GM19452 (cell line): ENCODE data around the gene ENKD1.

Experiments
- ATAC-seq: cut with Tn5 transposase; IDR thresholded peaks from one replicate; pipeline ENCODE4 v1.9.1; 2021; ENCODE audit not compliant: unreplicated experiment

Gene ENKD1

DNA sequence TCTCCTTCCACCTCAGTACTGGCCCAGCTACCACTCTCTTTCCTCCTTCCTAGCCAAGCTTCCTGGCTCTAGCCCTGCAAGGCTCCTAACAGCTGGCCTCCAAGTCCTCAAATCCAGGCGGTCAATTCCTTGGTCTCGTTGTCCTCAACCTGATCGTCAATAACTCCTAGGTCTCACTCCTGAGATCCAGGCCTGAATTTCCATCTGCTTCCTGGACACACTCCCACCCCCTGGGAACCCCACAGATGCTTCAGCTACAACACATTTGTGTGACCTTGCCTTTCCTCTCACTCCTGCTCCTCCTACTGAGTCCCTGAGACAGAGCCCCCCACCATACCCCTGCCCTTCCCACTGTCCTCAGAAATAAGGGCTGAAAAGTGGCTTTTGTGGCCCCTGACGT lies 2.3 kb downstream of the ENKD1 start:
- no peak for ATAC-seq

DNA sequence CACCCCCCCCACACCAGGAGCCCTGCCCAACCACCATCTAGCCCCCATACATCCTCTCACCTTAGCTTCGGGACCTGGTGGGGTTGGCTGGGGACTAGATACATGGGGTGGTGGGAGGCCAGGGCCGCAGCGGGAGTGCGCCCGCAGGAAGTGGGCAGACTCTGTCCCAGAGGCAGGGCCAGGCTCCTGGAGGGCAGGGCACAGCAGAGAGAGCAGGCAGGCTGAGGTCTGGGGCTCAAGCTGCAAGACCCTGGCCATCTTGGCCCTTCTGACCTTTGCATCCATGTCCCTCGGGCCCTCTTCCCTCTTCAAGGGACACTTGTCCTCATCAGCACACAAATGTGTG lies 2.7 kb downstream of the ENKD1 start:
- no peak for ATAC-seq

DNA sequence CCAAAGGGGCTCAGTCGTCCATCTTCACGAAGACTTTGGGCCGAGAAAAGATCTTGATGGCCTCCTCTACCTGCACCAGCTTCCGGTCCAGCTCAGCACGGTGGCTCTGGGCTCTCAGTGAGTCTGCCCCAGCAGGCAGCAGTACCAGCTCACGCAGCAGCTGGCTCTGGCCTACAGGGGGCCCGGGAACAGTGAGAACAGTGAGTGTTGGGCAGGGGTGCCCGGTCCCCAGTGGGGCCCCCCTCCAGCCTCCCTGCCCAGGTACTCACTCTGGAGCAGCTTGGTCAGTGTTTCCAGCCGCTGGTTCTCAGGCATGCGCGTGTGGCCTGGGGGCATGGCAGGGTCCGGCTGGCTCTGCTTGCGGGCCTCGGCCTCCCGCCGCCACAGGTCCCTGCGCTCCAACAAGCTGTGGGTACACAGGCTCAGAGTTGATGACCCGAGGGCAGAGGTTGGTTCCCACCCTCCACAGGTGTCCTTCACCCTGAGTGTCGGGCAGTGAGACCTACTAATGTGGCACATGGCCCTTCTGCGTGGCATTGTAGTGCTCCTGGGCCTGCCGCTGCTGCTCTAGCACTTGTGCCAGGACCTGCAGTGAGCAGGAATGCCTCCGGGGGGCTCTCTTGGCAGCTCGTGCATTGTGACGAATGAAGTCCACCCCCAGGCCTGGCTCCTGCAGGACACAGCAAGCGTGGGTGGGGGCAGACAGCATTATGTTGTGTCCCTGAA lies 3.2 kb downstream of the ENKD1 start:
- ATAC-seq = no peak

DNA sequence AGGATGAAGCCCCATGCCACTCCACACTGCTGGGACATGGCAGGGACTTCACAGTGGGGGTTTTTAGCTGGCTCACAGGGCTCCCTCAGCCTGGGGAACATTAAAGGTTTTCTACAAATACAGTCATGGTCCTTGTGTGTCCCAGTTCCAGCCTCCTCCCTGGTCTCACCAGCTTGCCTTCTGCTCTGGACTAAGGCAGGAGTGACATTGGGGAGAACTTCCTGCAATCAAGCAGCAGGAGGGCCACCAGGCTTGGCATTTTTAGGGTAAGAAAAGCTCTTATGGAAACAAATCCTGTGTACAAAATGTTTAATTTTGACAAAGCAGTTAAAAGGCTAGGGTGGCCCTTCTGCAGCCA lies 3.9 kb downstream of the ENKD1 start:
- no peak for ATAC-seq

DNA sequence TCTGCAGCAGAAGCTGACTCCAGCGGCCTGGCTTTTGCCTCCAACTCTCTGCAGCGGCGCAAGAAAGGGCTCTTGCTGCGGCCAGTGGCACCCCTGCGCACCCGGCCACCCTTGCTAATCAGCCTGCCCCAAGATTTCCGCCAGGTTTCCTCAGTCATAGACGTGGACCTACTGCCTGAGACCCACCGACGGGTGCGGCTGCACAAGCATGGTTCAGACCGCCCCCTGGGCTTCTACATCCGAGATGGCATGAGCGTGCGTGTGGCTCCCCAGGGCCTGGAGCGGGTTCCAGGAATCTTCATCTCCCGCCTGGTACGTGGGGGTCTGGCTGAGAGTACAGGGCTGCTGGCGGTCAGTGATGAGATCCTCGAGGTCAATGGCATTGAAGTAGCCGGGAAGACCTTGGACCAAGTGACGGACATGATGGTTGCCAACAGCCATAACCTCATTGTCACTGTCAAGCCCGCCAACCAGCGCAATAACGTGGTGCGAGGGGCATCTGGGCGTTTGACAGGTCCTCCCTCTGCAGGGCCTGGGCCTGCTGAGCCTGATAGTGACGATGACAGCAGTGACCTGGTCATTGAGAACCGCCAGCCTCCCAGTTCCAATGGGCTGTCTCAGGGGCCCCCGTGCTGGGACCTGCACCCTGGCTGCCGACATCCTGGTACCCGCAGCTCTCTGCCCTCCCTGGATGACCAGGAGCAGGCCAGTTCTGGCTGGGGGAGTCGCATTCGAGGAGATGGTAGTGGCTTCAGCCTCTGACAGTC lies 4.5 kb downstream of the ENKD1 start:
- ATAC-seq = no peak

DNA sequence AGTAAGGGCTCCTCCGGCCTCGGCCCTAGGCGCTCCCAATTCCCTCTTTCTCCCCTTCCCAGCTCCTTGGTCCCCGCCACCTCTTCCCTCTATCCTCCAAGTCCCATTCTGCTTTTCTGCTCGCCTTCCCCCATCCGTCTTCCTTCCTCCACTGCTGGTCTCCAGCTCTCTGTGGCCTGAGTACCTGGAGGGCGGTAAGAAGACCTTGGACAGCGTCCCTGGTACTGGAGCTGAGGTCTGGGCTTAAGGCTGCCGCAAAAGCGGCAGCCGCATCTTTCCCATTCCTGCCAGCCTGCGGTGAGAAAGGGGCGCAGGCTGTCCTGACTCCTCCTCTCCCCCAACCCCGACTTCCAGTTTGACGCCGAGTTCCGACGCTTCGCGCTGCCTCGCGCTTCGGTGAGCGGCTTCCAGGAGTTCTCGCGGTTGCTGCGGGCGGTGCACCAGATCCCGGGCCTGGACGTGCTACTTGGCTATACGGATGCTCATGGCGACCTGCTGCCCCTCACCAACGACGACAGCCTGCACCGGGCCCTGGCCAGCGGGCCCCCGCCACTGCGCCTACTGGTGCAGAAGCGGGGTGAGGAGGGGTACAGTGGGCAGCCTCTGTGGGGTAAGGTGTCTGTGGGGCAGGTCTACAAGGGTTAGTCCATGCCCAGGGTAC lies 5.3 kb downstream of the ENKD1 start:
- ATAC-seq = no peak

DNA sequence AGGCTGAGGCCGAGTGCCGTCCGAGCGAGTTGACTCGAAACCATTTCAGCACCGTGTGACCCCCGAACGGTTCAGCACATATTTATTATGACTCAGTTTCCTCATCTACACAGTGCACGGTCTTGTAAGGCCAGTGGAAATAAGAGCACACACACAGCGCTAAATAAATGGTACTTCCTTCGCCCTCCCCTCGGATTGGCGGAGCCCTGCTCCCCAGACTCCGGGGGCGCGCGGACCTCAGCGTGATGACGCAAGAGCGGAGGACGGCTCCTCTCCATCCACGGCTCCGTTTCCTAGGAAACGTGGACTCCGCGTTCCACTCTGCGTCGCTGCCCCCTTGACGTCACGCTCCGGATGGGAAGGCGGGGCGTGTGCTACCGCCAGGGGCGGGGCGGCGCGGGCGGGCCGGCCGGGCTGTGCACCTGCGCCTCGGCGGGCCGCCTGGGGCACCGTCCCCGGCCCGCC lies 6.0 kb downstream of the ENKD1 start, which contains the start of gene PARD6A:
TSS of gene PARD6A (plus strand) at position 397 of the 465 bp plus-strand sequence. CDS start 79 bp downstream, outside the sequence.
- peak; percentile 77 for ATAC-seq

DNA sequence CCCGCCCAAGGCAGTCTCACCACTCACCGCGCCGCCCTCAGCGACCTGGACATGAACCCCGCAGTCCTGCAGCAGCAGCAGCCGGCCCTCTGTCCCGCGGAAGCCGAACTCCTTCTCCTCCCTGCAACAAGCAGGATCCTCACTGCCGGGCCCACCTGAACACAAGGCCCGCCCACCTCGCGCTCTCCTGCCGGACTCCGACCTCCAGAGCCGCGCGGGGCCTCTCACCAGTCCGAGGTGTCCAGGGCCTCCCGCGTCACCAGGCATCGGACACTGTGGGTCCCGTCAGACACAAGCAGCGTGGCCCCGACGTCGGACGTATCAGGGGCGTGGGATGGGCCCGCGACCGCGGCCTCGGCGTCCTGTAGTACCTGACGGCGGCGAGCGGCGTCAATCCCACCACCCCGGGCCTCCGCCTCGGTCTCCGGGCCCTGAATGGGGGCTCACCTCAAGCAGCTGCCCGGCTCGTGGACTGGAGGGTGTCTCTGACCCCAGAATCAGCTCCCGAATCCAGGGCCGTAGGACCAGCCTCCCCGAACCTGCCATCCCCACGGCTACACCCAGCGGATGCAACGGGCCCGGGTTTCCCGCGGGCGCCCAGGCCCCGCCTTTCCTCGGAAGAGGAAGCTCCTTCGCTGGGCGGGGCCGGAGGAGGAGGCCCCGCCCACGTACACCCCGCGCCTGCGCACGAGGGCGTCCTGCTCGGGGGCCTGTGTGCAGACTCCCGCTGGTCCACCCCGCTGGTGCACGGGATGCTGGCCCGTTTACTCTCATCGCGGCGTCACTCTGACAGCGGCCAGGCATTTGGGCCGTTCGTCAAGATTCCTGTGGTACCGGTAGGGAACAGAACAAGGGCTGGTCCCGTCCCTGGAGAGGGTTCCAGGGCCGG lies 6.6 kb downstream of the ENKD1 start, which contains the start of gene ACD:
TSS of gene ACD (minus strand) at position 586 of the 889 bp plus-strand sequence. CDS start at position 546, 40 bp downstream.
- ATAC-seq = peak; percentile 54

DNA sequence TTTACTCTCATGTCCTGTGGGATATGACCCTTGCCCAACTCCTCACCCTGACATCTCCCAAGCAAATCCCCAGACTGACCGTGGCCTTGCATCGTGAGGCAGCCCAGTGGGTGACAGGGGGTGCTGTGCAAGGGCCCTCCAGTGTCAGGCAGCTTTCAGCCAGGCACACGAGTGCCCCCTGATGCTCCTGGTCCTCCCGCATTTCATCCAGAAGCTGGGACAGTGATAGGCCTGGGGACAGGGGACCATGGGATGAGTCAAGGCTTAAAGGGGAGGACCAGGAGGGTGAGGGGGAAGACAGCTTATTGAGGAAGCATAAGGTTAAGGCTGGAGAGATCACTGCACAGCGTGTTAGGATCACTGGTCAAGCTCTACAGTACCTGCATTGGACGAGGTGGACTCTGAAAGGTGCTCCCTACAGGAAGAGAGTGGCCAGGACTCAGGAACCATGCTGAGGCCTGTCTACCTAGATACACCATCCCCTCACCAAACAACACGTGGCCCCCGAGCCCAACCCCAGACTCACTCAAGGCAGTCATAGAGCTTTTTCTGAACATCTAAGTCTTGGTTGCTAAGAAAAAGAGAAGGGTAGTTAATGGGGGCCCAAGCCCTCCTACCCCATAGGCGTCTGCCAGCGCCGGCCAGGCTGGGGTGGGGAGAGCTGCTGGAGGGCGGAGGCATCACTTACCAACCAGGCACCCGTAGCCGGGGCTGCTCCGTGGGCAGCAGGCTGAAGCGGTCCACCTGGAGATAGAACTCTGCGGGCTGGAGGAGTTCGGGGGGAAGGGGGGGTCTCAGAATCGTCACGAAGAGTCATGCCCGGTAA lies 7.5 kb downstream of the ENKD1 start:
- ATAC-seq = no peak

DNA sequence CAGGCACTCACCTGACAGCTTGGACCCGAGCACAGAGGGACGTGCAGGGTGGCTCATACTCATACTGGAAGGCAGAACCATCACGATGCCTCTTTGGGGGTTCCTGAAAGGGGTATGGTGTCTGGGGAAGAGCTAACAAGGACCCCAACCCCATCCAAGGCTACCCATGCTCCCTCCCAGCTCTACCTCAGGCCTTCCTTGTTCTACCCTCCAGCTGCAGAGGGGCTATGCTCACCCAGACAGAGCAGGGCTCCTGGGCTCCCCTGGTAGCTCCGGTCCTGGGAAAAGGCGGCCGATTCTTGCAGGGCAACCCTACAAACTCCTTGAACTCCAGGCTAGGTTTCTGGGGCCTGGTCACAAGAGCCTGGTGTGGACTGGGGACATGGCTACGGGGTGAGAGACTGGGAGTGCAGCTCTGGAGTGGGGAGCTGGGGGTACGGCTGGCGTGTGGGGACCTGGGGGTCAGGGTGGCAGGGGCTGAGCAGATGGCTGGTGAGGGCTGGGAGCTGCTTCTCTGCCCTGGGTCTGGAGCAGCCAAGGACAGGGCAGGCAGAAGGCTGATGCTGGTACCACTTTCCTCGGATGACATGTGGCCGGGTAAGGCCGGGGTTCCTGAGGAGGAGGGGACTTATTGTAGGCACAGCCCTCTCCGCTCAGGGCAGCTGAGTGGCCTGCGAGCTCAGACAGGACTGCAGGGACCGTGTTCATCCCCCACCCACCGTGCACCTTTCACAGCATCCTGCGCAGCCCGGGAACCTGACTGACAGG lies 8.6 kb downstream of the ENKD1 start:
- ATAC-seq = no peak

DNA sequence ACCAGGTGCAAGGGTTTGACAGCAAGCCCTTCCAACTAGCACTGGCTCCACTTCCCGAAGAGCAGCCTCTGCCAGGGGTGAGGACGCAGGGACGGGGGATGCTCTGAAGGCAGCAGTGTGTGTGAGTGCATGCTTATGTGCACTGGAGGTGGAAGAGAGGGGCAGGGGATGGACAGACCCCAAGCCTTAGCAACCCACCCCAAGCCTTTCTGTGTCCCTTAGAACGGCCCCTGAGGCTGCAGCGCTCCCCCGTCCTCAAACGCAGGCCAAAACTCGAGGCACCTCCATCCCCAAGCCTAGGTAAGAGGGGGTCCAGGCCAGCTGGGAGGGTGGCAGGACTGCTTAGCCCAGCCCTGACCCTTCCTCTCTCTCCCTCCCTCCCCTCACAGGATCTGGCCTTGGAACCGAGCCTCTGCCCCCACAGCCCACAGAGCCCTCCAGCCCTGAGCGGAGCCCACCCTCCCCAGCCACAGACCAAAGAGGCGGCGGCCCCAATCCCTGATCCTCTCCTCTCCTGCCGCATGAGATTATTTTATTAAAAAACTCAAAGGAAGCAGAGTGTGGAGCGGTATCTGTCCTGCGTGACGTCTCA lies 9.4 kb downstream of the ENKD1 start:
- ATAC-seq = no peak

DNA sequence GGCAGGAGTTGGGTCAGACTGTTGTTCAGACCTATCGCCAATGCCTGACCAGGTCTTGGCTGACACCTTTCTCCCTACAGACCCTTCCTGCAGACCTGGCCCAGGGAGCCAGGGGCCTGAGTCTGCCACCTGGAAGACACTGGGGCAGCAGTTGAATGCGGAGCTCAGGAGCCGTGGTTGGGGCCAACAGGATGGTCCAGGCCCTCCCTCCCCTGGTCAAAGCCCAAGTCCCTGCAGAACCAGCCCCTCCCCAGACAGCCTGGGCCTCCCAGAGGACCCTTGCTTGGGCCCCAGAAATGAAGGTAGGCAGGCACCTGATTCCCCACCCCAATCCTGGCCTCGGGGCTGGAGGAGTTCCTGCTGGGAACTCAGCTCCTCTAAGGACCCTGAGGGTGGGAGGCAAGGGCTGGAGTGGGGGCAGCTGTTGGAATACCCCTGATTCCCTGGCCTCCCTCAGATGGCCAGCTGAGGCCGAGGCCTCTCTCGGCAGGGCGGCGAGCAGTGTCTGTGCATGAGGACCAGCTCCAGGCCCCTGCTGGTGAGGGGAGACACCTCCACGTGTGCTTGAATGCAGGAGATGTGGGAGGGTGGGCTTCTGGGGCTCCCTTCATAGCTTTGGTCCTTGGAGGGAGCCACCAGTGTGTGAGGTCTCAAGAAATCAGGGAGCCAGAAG lies 10.1 kb downstream of the ENKD1 start:
- ATAC-seq = no peak

DNA sequence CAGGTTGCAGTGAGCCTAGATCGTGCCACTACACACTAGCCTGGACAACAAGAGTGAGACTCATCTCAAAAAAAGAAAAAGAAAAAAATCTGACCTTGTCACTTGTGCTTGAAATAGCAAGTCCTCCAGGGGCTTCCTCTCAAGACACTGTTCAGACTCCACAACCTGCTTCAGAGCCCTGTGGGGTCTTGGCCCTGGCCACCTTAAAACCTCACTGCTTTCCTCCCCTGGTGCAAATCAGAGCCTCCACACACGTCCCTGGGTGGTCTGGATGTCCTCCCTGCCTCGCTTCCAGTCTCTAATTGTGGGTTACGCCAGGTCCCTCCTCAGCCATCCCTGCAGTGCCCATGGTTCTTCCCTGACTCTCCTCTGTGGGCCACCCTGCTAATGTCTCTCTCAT lies 11.2 kb downstream of the ENKD1 start:
- ATAC-seq = no peak

DNA sequence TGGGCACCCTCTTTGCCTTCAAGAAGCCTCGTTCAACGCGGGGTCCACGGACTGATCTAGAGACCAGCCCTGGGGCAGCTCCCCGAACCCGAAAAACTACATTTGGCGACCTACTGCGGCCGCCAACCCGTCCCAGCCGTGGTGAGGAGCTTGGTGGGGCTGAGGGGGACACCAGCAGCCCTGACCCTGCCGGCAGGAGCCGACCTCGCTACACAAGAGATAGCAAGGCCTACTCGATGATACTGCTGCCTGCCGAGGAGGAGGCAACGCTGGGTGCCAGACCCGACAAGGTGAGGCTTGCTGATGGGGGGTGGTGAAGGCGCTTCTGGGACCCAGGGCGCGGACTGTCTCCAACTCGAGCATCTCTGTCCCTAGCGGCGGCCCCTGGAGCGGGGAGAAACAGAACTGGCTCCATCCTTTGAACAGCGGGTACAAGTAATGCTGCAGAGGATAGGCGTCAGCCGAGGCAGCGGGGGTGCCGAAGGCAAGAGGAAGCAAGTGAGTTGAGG lies 12.1 kb downstream of the ENKD1 start:
- no peak for ATAC-seq

DNA sequence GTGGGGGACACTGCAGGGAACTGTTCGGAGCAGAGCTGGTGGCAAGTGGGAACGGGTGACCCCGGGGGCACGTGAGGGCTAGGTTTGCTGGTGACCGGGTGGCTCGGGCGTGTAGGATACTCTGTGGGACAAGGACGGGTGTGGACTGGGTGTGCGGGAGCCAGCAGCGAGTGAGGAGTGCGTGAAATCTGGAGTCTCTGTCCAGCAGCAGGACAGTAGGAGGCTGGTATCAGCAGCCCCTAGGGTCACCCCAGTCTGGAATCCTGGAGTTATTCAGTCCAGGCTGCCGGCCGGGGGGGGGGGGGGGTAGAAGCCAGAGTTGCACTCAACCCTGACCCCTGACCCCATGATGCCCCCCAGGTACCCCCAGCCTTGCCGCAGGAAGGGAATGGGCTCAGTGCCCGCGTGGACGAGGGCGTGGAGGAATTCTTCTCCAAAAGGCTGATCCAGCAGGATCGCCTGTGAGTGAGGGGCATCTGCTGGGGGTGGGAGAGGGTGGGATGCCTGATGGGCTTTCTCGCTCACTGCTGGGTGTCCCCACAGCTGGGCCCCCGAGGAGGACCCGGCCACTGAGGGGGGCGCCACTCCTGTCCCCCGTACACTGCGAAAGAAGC lies 12.7 kb downstream of the ENKD1 start:
- ATAC-seq = no peak

DNA sequence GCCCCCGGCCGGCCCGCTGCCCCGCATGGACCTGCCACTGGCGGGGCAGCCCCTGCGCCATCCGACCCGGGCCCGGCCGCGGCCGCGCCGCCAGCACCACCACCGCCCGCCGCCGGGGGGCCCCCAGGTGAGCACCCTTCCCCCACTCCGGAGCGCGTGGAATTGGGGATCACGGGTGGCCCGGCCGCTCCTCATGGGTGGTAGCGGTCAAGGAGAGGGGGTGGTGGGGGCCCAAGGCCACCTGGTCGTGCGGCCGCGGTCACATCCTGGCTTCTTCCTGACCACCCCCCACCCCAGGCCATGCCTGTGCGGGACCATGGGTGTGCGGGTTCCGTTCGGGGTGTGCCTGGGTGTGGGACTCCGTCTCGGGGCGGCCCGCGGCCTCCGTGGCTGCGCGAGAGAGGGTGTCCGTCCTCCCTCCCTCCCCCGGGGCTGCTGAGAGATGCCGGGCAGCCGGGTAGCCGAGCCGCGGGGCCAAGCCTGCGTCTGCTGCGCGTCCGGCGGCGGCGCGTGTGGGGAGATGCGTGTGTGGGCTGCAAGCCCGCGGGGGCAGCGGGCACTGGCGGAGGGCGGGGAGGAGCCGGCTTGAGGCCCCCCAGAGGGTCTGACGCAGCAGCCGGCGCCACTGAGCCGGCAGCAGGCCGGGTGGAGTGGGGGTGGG lies 13.3 kb downstream of the ENKD1 start:
- ATAC-seq = no peak

DNA sequence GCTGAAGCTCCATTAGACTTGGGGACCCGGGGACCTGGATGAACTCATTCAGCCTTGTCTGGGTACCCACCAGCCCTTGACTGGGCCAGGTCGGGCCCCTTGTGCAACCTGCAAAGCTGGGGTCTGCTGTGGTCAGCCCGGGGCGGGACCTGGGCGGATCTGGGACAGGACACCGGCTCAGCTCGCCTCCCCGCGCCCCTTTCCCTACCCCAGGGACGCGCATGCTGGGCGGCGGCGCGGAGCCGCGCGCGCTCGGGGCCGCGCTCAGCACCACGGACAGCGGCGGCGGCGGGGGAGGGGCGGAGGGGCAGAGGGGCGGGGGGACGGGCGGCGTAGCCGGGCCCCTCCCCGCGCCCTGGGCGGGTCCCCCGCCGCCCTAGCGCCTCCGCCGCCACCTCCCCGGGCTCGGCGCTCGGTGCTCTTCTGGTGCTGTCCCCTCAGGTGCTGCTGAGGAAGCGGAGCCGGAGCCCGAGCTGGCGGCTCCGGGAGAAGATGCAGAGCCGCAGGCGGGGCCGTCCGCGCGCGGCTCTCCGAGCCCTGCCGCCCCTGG lies 13.9 kb downstream of the ENKD1 start:
- no peak for ATAC-seq
